Right renal cortex interstitium (tissue), 3 donors: ENCODE results near the gene PGC. TPM values are rescaled to one million over a fixed set of nuclear protein-coding genes. Genes with fewer than 3 reads are reported as not detected.

Experiments used
- DNase-seq, 3 donors: peaks; one replicate each; pipeline ENCODE4 v3.0.0-alpha.2; 2013; ENCODE audit warnings: low read depth in 3 of 3, low spot score in 2 of 3
- polyA plus RNA-seq, 3 donors: library from polyadenylated mRNA; unstranded; fragments of 120-200 nt; gene quantifications; one replicate each; pipeline ENCODE4 v1.2.1, GENCODE V29; 2013; ENCODE audit not compliant: insufficient read length in 3 of 3

PGC gene
- polyA plus RNA-seq, 3 donors = not detected

DNA sequence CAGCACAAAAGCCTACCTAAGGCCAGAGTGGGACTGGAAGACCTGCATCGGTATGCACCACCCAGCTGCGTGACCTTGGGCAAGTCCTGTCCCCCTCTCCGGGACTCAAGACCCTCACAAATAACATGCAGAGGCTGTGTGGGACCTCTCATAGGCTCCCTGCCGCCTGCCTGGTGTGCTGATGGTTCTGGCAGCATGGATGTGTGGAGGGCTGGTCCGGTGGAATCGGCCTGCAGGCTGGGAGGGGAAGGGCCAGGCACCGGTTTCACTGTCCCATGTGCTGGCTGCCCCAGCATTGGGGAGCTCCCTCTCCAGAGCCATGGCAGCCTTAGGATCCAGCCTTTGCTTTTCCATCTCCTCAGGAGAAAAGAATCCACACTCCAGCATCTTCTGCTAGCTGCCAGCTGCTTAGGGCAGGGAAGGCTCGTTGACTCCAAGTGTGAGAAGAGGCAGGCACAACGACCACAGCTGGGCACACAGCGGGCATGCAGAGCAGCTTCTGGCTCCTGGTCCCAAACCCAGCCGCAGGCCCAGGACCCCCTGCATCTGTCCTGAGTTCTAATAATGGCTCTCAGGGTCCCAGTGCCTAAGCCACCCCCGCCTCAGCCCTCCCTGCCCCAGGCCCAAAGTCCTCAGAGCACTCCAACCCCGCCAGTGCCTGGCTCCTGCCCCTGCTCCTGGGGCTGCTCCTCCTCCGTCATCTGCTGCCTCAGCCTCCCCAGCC, 44.3 kb downstream of the PGC start:
- no peak for DNase-seq

DNA sequence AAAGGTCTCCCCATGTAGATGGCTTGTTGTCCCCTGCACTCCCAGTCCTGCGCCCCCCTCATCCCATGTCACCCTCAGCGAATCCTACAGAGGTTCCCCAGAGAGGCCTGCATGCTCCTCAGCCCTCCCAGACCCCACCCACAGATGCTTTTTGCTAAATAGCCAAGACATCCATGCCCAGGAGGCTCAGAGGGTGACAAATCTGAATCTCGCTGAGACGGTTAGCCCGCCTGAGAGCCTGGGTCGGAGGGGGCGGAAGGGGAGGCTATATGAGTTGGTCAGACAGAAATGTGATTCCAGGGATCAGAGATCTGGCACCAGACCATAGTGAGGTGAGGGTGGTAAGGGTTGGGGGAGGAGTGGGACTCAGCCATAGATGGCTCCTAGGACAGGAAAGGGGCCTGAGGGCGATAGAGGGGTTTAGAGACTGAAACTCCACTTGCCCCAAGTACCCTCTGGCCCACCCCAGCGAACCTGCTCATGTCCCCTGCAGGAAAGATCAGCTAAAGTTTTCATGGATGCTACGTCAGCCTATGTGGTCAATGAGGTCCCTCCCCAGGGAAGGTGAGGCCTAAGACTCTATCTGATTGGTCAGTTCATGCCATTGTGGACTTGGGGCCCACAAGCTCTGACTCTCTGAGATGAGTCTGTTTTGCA, 45.0 kb downstream of the PGC start:
- no peak for DNase-seq

DNA sequence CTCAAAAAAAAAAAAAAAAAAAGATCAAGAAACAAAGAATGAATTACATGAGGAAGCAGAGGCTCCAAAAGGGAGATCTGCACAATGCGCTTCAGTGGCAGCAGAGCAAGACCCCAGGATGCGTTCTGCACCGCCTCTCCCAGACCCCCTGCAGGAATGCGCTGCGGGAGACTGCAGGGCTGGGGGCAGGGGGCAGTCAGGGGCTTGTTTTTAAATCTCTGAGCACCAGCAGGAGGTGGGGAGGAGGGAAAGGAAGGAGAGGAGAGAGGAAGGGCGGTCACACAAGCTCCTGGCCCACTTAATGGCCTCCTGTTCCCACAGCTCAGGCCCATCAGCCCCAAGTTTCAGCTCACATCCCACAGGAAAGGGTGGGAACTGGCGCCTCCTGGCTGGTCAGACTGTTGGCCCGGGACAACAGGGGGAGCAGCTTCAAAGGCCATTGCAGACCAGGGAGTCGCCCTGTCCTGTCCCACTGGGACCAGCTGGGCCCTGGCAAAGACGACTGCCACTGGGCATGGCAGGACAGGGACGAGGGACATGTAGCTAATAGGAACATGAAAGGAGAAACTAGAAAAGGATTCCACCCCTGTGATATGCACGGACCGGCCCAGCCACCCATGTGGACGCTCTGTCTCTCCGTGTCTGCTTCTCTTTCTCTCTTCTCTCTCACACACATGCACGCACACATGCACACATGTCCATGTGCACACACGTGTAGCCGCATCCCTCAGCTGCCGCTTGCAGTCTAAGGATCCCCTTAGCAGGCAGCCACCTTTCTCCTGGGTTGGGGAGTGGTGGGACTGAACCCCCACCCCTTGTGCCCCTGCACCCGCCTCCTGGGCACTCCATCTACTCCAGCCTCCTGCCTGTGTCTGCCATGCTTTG, 46.5 kb downstream of the PGC start:
- DNase-seq = no peak

DNA sequence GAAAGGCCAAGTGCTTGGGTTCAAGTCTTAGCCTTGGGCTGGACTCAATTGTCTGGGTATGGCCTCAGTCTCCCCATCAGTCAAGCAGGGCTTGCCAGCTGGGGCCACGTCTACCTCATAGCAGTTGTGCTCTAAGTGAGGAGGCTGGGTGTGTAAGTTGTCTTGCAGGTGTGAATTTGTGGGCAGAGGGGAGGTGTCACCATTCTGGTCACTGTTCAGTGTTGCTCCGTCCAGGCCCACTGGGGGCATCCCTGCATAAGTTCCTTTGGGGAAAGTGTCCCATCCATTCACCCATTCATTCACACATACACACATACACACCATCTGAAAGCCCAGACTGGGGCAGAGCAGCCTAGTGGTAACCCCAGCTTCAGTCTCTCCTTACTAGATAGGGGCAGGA, 48.1 kb downstream of the PGC start:
- no peak for DNase-seq

DNA sequence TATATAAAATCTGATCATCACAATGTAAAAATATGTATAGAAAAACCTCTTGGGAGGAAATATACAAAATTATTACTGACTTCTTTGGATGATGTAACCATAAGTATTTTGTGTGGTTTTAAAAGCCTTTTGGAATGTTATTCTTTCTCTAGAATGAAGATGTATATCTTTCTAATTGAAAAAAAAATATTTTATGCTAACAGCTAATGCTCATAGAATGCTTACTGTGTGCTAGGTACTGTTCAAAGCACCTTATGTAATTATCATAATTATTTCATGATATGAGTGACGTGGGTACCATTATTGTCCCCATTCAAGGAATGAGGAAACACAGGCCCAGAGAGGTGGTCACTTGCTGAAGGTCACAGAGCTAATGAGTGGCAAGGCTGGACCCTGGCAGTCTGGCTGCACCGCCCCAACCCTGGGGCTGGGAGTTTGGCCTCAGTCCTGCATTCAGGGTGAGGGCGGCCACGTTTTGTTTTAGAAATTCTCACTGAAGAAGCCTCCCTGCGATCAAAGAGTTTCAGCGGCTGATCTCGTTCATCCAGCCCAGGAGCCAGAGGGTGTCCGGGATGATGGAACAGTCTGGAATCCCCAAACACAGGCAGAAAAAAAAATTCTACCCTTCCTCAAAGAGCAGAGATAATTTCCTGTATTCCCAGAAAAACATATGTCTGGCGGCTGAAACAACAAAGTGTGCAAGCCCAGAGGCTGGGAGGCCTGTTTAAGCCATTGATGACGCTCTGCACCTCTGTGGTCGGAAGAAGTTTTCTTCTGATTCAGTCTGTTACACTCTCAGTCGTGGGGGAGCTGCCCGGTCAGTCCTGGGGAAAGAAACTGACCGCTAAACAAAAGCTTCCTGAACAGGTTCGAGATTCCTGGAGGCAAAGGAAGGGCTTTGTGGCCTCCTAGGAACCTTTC, 49.1 kb downstream of the PGC start:
- DNase-seq = no peak

DNA sequence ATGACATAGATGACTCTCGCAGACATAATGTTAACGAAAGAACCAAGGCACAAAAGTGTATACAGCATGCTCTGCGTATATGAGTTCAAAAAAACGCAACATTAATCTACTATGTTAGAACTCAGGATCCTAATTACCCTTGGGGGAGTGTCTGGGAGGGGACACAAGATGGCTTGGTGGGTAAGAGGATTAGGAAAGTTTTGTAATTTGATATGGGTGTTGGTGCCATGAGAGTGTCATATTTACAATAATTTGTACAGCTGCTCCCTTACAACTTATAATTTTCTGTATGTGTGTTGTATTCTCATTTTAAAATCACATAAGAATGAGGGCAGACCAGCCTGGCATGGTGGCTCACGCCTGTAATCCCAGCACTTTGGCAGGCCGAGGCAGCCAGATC, 50.4 kb downstream of the PGC start:
- no peak for DNase-seq

DNA sequence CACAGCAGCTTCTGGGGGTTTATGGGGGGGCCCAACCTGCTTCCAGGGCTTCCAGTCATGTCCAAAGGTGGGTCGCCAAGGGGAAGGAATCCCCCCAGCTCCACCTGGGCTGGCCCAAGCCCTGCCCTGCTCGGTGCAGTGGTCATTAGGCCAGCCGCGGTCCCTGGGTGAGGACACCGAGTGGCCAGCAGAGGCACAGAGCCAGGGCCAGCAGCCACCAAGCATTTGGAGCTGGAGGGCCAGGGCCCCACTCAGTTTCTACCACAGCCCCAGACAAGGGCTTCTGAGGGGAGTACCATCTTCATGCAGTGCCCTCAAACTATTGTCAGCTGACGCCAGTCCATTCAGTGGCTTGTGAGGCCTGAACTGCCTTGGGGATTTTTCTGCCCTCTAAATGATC, 51.4 kb downstream of the PGC start:
- DNase-seq = no peak

DNA sequence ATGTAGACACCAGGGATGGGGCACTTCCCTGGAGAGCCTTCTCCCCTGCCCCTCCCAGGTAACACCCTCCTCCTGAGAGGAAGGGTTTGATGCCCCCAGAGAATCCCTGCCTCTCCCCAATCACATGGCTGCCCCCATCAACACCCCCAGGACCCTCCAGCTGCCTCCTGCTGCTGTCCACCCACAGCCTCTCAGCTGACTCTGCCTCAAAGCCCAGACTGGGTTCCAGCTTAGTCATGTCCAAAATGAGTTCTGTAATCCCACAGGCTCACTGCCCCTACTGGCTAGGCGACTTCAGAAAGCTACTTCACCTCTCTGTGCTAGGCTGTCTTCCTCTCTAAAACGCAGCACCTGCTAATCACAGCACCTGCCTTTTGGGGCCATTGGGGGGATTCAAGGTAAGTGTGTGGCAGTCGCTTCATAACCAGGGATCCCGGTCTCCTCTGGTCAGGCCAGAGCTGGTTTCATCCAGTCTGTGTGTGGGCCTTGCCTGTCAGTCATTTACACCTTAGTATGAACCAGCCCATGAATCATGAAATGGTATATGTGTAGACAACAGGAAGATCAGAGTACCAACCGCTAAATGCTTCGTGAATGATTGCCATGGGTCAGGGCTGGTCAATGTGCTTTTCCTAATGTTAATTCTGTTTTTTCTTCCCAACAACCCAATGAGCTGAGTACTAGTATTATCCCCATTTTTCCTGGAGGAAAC, 52.2 kb downstream of the PGC start:
- no peak for DNase-seq

DNA sequence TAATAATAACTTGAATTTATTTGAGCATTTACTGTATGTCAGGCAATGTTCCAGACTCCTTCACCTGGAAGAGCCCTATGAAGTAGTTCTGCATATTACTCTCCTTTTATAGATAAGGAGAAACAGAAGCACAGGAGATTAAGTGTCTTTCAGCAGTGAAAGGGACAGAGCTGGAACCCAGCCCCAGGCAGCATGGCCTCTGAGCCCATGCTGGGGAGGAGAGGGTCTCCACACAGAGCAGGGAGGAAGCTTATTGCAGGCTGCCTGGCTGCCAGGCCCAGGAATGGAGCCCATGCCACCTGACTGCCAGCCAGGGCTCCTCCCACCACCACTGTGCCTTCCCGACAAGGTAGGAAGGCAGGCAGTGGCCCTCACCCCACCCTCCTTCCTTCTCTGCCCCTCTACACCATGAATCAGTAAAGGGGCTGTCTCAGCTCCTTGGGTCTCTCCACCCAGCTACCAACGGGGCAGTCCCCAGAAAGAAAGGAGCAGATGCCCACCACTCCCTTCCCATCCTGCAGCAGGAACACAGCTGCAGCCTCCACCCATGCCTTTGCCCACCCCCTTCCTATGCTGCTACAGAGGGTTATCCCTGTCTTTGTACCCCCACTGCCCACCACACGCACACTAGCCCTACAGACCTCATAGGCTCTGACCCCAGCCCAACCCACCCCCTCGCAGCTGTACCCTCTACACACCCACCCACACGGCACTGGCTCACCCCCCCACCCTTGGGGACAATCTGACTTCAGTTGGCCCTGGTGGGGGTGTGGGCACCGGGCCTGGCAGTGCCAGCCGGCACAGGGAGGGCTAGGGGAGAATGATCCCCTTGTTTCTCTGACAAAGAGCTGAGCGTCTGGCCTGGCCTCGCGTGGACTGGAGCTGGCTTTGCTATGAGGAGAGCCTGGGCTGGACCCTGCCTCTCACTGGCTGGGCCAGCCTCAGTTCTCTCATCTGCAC, 53.6 kb downstream of the PGC start:
- no peak for DNase-seq

DNA sequence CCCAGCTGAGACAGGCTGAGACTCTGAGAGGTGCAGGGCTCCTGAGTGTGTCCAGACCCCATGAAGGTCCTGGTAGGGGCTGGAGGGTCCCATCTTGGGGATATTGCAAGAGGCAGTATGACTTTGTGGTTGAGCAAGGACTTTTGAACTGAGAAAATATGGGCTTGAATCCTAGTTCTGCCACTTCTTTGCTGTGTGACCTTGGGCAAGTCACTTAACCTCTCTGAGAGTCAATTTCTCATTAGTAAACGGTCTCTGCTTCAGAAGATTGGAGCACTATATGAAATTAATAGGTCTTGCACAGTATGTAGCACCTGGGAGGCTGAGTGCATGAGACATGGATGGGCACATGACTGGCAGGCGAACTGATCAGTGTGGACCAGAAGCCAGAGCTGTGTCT, 54.5 kb downstream of the PGC start:
- no peak for DNase-seq

DNA sequence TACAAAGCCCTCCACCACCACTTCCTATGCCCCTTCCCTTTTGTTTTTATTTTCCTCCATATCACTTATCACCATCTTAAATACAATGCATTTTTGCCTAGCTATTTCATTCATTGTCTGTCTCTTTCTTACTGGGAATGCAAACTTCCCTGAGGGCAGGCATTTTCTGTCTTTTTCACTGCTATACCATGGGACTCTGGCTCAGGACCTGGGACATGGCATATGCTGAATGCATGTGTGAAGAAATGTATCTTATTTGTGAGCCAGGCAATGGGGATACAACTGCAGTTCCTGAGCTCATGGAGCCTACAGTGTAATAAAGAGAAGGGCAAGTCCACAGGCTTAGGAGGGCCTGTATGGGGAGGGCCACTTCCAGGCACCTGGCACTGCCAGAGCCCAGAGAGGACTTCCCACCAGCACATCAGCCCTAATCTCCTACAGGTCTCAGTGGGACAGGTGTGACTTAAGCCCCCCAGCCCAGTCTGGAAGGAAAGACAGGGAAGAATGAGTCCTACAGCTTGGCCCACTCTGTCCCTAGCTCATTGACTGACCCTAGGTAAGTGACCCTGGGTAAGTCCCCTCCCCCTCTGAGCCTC, 55.0 kb downstream of the PGC start:
- no peak for DNase-seq

DNA sequence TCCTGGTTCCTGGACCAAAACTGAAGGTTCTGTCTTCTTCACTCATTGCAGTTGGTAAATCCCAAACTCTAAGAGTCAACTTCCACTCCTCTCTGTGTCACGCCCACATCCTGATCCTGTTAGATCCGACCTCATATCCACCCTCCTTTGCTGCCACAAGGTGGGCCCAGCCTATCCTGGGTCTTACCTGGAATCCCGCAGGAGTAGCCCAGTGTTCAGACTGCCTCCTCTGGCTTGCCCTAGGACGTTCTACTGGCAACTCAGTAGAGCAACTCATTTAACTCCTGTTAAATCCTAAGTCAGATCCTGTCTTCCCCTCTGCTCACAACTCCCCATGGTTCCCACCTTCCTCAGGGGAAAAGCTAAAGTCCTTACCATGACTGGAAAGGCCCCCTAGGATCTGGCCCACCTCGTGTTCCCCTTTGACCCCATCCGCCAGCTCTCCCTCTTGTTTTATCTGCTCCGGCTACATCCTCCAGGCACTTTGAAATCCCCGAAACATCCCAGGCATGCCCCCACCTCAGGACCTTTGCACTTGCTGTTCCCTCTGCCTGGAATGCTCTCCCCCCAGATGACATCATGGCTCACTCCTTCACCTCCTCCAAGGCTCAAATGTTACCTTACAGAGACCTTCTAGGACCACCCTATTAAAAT, 55.6 kb downstream of the PGC start:
- no peak for DNase-seq

DNA sequence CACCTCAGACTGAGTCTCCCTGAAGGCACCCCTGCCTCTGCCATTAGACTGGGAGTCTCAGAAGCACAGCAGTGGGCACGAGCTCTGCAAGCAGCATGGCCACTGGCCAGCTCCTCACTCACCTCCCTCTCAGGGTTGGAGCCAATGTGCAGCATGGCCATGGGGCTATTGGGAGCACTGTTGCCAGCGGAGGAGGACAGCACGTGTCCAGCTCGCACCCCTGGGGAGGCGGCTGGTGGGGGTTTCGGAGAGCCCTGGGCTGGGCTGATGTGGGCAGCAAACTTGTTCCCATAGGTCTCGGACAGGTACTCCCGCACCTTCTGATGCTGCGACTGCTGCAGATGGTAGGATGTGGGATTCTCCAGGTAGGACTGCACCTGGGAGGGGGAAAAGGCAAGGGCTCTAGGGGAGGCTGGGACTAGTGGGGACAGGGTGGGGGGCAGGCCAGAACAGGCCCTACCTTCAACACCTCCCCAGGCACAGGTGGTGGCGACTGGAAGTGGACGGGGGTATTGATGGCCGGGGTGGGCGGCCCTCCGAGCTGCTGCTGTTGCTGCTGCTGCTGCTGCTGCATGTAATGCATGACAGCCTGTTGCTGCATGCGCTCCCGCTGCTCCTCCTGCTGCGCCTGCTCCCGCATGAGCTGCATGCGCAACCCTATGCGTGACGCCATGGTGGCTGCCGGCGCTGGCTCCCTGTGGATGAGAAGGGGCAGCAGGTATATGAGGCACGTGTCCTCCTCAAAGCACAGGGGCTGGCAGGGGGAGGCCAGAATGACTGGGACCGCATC, 56.5 kb downstream of the PGC start:
- DNase-seq = no peak

DNA sequence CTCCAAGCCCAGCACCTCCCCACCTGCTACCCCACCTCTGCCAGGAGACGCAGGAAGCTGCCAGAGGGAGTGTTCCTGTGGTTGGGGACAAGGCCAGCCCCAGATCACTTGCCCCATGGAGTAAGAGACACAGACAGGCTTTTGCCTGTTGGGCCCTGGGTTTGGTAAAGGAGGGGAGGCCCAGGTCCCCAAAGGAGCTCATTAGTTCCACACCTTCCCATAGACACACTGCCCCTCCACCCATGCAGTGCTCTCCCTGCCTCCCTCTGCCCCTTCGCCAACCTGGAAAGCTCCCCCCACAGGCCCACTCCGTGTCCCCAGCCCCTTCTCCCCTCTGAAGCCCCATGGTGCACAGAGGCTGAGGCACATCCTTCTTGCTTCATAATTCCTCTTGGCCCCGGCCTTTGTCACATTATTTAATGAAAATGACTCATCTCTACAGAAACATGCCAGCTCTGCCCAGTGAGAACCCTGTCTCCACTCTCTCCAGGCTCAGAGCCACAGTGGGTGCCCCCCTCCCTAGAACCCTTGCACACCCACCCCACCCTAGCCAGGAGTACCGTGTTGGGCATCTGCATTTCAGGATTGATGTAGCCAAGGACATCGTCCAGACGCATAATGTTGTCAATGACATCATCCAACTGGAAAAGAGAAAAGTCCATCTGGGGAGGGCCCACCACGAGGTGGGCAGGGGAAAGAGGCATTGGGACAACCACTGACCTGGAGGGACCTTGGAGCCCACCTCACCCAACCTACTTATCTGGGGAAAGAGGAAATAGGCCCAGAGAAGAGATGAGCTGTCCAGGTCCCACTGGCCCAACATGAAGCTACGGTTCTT, 57.8 kb downstream of the PGC start:
- DNase-seq = no peak

DNA sequence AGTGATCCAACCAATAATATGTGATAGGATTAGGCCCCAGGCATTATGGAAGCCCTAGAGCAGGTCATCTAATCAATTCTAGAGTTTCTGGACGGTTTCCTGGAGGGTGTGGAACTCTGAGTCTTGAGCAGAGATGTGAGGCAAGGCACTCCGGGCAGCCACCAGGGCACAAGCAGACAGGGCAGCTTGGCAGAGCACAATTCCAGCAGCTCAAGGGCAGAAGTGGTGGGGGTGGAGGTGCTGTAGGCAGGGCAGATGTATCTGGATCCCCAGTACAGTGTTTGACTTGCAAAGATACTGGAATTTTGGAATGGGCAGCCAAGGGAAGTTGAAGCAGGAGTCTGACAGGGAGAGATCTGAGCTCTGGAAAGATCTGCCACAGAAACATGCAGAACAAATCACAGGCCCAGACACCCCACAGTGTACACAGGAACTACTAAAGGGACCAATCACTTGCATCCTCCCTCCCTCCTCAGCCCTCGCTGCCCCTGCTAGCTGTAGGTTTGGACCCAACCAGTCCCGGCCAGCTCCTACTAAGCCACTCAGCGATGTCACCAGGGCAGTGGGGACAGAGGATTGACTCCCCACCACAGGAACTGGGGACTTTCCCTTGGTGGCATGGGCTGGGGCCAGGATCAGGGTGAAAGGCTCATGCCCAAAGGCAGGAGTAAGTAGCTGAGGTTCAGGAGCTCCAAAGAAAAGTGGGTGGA, 58.8 kb downstream of the PGC start:
- no peak for DNase-seq
